Stimulated activated CD8-positive, alpha-beta memory T cell treated with anti-CD3 and anti-CD28 coated beads, Interleukin-12 subunit alpha, Interleukin-12 subunit beta, amount 100 ng/mL, for 4 hours (primary cell): ENCODE data around the gene COMMD2.
A peak's percentile ranks its signal among the peaks of the same experiment; 100 is the strongest.

ENCODE experiments used
- DNase-seq: peaks from one replicate; pipeline ENCODE4 v3.0.0-alpha.2; 2020; ENCODE audit warnings: low read depth

COMMD2 gene

GRCh38 chr3:149752051-149752787, at the start of gene COMMD2:
COMMD2 (minus strand) TSS chr3:149752489; CDS start chr3:149752444, 45 bp downstream.
- peak; percentile 54 for DNase-seq

- no peak for DNase-seq
These were observed 49.4 kb upstream of the COMMD2 start for GRCh38 chr3:149801639-149802038.

- DNase-seq = no peak
These were observed 48.9 kb upstream of the COMMD2 start for GRCh38 chr3:149801195-149801594.

- no peak for DNase-seq
These were observed 48.4 kb upstream of the COMMD2 start for GRCh38 chr3:149800693-149801092.

GRCh38 chr3:149796026-149796425, 43.7 kb upstream of the COMMD2 start:
- no peak for DNase-seq

DNA sequence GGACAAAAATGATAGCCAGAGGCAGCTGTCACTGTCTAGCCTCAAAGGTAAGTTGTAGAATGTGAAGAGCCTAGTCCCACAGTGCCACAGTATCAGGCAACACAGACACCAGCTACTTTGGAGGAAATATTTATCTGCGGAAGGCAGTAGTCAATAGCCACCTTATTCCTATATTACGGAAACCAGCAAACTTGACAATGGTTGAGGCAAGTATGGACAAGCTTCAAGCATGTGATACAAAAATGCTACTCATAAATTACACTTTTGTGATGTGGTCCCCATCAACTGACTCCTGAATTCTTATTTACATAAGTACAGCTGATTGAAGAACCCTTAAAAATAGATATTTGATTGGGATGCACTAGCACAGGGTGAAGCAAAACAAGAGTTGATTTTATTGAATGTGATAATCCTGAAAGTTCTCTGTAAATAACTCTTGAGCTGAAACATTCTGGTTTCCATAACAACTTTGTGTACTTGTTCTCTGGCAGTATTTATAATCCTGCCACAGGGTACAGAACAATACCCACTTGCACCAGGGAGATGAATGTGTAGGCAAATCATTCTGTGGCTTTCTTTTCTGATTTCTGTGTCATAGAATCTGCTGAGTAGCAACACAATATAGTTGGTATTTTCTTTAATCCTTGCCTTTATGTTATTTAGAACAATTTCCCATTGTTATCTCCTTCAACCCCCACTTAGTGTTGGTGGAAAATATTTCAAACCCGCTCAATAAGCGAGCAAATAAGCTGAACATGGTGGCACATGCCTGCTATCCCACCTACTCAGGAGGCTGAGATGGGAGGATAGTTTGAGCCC, 40.4 kb upstream of the COMMD2 start, which contains the start of gene ANKUB1:
ANKUB1 (minus strand) TSS at position 103 of the 819 bp plus-strand sequence. CDS start 188 bp downstream, outside the sequence.
- DNase-seq = no peak

GRCh38 chr3:149790698-149791097, 38.4 kb upstream of the COMMD2 start:
- no peak for DNase-seq

DNA sequence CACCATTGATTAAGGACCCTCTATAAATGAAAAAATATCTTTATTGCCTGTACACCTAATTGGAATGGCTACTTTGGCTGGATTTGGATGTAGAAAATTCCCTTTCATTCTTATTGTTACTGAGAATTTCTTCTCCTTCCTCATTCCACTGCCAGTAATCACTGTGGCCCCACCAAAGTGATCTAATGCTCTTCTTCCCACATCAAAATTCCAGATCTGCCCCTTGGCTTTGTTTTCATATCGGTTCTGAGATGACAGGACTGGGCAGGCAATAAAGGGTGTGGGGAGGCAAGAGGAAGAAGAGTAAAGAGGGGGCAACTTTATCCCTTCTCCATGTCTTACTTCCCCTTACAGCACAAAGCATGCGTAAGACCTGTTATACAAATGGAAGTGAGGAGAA, 38.0 kb upstream of the COMMD2 start:
- no peak for DNase-seq

DNA sequence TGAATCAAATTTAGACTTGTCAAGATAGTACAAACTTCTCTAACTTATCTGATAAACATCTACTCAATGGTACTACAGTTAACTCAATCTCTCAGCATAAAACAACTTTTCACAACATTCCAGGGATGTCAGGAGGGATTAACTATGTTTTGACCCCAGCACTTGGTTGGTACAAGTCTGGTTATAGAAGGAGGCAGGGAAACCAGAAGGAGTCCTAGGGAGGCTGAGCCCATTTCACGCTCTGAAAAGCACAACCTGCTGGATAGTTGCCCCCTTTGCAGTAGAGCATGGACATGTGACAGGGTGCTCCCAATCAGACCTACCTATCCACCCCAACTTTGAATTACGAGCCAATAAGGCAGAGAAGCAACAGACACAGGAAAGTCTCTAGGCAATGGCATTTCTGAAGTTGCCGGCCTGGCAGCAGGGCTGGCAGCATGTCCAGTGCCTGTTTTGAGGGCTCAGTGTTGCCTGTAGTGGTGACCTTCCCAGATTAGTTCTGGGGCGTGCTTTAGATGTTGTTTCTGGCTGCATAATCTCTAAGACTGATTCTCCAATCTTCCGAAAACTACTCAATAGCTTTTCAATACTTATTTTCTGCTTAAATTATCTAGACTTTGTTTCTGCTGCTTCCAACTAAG, 31.9 kb upstream of the COMMD2 start:
- no peak for DNase-seq

GRCh38 chr3:149783576-149783975, 31.3 kb upstream of the COMMD2 start:
- DNase-seq = no peak

- no peak for DNase-seq
These were observed 29.5 kb upstream of the COMMD2 start for GRCh38 chr3:149781741-149782140.

DNA sequence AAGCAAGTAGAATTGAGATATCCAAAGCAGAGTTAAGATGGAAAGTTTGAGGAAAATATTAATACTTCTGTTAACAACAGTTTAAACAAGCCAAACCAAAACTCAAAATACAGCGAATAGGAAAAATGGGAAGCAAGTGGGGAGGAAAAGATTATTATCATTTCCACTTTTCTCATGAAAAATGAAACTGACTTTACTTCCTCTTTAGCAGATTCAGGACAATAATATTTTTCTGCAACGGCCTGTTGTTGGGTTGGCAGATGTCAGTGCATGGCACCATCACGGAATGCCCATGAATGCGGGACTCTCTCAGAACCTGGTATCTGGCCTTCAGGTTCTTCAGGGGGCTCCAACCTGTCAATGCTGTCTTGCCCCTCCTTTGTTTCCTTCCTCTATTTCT, 28.9 kb upstream of the COMMD2 start:
- no peak for DNase-seq

- no peak for DNase-seq
These were observed 25.3 kb upstream of the COMMD2 start for GRCh38 chr3:149777414-149778214.

DNA sequence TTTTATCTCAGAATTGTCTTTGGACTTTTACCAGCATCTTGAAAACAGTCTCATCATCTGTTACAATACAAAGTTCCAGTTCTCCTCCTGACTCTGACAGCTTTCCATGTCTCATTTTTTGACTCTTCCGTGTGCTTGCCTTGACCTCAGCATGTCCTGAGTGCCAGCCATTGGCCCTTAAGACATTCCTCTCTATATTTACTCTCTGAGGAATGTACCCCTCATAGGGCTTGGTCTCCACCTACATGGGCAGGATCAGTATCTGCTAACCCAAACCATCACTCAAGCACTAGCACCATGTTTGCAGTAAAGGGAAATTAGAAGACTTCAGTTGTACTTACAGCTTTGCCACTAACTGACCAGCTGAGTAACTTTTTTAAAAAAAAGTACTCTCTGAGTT, 23.9 kb upstream of the COMMD2 start:
- DNase-seq = no peak

GRCh38 chr3:149772861-149773260, 20.6 kb upstream of the COMMD2 start:
- DNase-seq = no peak

DNA sequence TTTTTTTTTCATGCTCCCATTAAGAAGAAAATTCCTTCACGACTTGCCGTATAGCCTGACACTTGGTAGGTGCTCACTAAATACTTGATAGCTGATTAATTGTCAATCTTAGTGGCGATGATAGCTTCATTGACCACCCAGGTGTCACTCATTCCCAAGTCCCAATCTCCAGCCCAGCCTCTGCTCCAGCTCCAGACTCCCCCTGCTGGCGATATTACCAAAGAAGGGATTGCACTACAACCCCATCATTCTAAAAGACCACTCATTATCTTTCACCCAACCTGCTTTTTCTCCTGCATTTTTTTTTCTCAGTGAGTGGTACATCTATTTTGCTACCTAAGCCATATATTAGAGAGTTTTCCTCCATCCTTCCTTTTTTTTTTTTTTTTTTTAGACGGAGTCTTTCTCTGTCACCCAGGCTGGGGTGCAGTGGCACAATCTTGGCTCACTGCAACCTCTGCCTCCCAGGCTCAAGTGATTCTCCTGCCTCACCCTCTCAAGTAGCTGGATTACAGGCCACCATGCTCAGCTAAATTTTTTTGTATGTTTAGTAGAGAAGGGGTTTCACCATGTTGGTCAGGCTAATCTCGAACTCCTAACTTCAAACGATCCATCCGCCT, 19.5 kb upstream of the COMMD2 start:
- no peak for DNase-seq

GRCh38 chr3:149770246-149770645, 18.0 kb upstream of the COMMD2 start:
- no peak for DNase-seq

DNA sequence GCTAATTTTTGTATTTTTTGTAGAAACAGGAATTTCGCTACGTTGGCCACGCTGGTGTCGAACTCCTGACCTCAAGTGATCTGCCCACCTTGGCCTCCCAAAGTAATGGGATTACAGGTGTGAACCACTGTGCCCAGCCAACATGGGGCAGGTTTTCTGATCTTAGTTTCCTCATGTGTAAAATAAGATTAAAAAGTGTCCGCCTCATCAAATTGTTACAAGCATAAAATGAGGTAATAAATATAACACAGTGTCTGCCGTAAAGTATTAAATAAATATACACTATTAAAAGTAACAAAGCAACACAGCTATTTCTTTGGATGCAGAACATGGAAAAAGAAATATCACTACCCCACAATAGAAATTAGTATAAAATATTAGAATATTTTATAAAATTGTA, 16.4 kb upstream of the COMMD2 start:
- DNase-seq = no peak

DNA sequence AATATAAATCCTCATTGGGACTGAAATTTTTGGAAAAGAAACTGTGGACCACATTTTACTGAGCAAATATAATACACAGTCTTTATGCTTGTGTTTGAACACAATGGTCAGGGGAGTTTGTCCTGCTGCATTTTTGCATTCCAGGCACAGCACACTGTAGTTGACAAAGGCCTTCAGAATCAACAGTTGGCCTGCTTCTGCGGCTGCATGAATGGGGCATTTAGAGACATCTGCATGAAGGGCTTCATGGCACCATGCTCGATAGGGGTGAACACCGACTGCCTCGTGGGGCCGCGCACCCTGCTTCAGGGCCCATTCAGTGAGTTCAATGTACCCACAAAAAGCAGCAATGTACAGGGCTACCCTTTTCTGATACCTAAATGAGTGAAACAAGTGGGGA, 15.4 kb upstream of the COMMD2 start:
- no peak for DNase-seq

DNA sequence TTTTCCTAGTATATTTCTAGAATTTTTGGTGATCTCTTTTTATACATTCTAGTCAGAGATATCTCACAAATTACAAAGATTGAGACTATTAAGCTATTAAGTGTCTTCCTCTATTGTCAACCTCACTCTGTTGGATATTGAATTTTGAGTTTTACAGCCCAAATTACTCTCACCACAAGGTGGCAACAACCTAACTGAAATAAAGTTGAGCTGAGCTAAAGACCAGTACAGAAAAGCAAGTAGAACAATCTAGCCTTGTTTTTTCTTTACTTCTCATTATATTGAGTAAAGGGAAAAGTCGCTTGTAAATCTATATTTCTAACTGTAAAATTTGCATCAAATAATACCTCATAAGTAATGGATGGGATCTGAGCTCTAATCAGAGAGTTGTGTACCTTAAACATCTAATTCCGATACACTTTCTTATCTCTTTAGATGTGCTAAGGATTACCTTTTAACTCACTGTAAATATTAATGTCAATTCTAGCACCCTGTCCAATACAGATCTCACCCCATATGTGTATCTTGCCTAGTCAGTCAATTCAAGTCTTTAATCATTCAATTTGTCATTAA, 13.6 kb upstream of the COMMD2 start:
- no peak for DNase-seq

GRCh38 chr3:149764302-149764701, 12.0 kb upstream of the COMMD2 start:
- DNase-seq = no peak
